NB4 (cell line): ENCODE results near the gene ZMYND11.

Experiments
- CTCF ChIP-seq: IDR thresholded peaks from one replicate; pipeline ENCODE4 v1.5.1; 2012; ENCODE audit warnings: low read depth, low read length
- POLR2A ChIP-seq: IDR thresholded peaks from 2 replicates; pipeline ENCODE4 v1.6.1; 2011; ENCODE audit warnings: mild to moderate bottlenecking; ENCODE audit not compliant: insufficient read length; ENCODE audit errors: extremely low read depth
- TF ChIP-seq, protein P1 (sequence below): IDR thresholded peaks from 2 replicates; pipeline ENCODE4 v1.6.1; 2011; ENCODE audit warnings: low read depth, low read length

DNA sequence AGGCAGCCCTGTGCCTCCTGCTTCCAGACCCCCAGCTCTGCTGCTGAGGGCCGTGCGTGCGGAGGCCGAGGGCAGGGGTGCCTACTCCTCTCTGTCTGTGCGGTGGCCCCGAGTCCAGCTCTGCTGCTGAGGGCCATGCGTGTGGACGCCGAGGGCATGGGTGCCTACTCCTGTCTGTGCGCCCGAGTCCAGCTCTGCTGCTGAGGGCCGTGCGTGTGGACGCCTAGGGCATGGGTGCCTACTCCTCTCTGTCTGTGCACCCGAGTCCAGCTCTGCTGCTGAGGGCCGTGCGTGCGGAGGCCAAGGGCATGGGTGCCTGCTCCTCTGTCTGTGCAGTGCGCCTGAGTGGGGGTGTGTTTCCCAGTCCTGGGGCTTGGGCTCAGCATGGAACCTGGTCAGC lies 142.7 kb downstream of the ZMYND11 start:
- TF ChIP-seq CTCF = no peak
- no peak for TF ChIP-seq POLR2A
- TF ChIP-seq, protein P1, sequence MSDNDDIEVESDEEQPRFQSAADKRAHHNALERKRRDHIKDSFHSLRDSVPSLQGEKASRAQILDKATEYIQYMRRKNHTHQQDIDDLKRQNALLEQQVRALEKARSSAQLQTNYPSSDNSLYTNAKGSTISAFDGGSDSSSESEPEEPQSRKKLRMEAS = no peak
